ENCODE results near the gene COG7.
"Not testable (repeated sequence)": the region's sequence is repeated elsewhere in the genome, so short reads cannot be mapped to it uniquely, and the experiment has no call there.

Gene COG7

GRCh38 chr16:23394141-23394831, 58.7 kb downstream of the COG7 start:
- no peak overlapping the region for H2AK5ac ChIP-seq (ENCODE audit: low read length)
- peaks cover 33 to 41% of the 10 kb centered on the region in 2 experiments for H3K36me3 ChIP-seq (ENCODE audit: control insufficient read depth in 1 of 2, insufficient read depth in 2 of 2, low read length in 2 of 2)
- no peaks in the 10 kb centered on the region for H3K79me1 ChIP-seq (ENCODE audit: low read length)
- H3K79me2 ChIP-seq (ENCODE audit: control insufficient read depth, insufficient read depth, low read length, poor library complexity), result no peaks in the 10 kb centered on the region
- WGBS (ENCODE audit: extremely low coverage, insufficient coverage, insufficient read length), result no CpG with 5 or more reads among the region's 4 CpGs
- no peak overlapping the region for H2BK120ac ChIP-seq (ENCODE audit: insufficient read depth, low read length, poor library complexity)
- no peak overlapping the region for H3K14ac ChIP-seq (ENCODE audit: low read length)
- H3K4me2 ChIP-seq (ENCODE audit: low read length), result no peak overlapping the region
- no peaks in the 10 kb centered on the region for H3K4me1 ChIP-seq (ENCODE audit: control insufficient read depth in 1 of 2, insufficient read depth in 2 of 2, low read length in 2 of 2)
- H3K9ac ChIP-seq (ENCODE audit: low read length), result no peak overlapping the region
- no peak overlapping the region for H3K4ac ChIP-seq (ENCODE audit: low read depth, low read length)
- H4K8ac ChIP-seq (ENCODE audit: low read depth, low read length), result no peak overlapping the region
- H3K27ac ChIP-seq (ENCODE audit: low read depth, low read length), result no peak overlapping the region
- no peak overlapping the region for H3K18ac ChIP-seq (ENCODE audit: low read length)
- DNase-seq, result no peak
- H2AFZ ChIP-seq (ENCODE audit: insufficient read depth, low read length, poor library complexity), result no peak overlapping the region
- H3K4me3 ChIP-seq (ENCODE audit: low read depth, low read length), result no peak overlapping the region
- no peak overlapping the region for H2BK5ac ChIP-seq (ENCODE audit: low read depth, low read length, poor library complexity)
- H3K9me3 ChIP-seq (ENCODE audit: insufficient read depth, low read depth, low read length), result no peaks in the 10 kb centered on the region
- H3K23ac ChIP-seq (ENCODE audit: low read length), result no peak overlapping the region
- no peak overlapping the region for H4K91ac ChIP-seq (ENCODE audit: low read depth, low read length)
- no peaks in the 10 kb centered on the region for H3K27me3 ChIP-seq (ENCODE audit: insufficient read depth, low read length)
- H4K12ac ChIP-seq (ENCODE audit: low read depth, low read length), result no peak overlapping the region
- no peak overlapping the region for H2BK12ac ChIP-seq (ENCODE audit: low read length)

DNA sequence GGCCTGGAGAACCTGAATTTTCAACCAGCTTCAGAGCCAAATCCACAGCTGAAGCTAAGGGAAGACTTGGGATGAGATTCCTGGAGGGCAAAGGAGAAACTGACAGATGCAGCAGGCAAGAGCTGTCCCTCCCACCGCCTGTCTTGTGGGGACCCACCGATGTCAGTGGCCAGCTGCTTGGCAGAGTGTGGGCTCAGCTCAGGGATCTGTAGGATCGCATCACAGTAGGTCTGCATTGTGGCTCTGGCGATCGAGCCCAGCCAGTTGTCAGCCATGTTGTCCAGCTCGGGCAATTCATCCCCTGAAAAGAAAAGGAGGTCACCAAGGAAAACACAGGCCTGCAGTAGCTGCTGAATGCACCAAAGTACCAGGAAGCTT, 60.8 kb downstream of the COG7 start:
- Histone ChIP-seq H3K79me2 (ENCODE audit: control insufficient read depth, insufficient read depth, low read length, poor library complexity) (no peaks in the 10 kb centered on the region), H3K14ac (ENCODE audit: low read length) (no peak overlapping the region), H3K23ac (ENCODE audit: low read length) (no peak overlapping the region), H3K36me3 (ENCODE audit: control insufficient read depth in 1 of 2, insufficient read depth in 2 of 2, low read length in 2 of 2) (peaks cover 25 to 36% of the 10 kb centered on the region in 2 experiments), H2BK120ac (ENCODE audit: insufficient read depth, low read length, poor library complexity) (no peak overlapping the region), H3K79me1 (ENCODE audit: low read length) (no peaks in the 10 kb centered on the region), H3K4ac (ENCODE audit: low read depth, low read length) (no peak overlapping the region), H4K91ac (ENCODE audit: low read depth, low read length) (no peak overlapping the region), H4K8ac (ENCODE audit: low read depth, low read length) (no peak overlapping the region), H3K4me1 (ENCODE audit: control insufficient read depth in 1 of 2, insufficient read depth in 2 of 2, low read length in 2 of 2) (no peaks in the 10 kb centered on the region), H2AK5ac (ENCODE audit: low read length) (no peak overlapping the region), H3K4me3 (ENCODE audit: low read depth, low read length) (no peak overlapping the region), H3K27me3 (ENCODE audit: insufficient read depth, low read length) (no peaks in the 10 kb centered on the region), H3K27ac (ENCODE audit: low read depth, low read length) (no peak overlapping the region), H3K9me3 (ENCODE audit: insufficient read depth, low read depth, low read length) (no peaks in the 10 kb centered on the region), H2AFZ (ENCODE audit: insufficient read depth, low read length, poor library complexity) (no peak overlapping the region), H3K9ac (ENCODE audit: low read length) (no peak overlapping the region), H4K12ac (ENCODE audit: low read depth, low read length) (no peak overlapping the region), H3K4me2 (ENCODE audit: low read length) (no peak overlapping the region), H3K18ac (ENCODE audit: low read length) (no peak overlapping the region), H2BK5ac (ENCODE audit: low read depth, low read length, poor library complexity) (no peak overlapping the region), H2BK12ac (ENCODE audit: low read length) (no peak overlapping the region)
- WGBS (ENCODE audit: extremely low coverage, insufficient coverage, insufficient read length), result no CpG with 5 or more reads among the region's 6 CpGs
- DNase-seq, result no peak

DNA sequence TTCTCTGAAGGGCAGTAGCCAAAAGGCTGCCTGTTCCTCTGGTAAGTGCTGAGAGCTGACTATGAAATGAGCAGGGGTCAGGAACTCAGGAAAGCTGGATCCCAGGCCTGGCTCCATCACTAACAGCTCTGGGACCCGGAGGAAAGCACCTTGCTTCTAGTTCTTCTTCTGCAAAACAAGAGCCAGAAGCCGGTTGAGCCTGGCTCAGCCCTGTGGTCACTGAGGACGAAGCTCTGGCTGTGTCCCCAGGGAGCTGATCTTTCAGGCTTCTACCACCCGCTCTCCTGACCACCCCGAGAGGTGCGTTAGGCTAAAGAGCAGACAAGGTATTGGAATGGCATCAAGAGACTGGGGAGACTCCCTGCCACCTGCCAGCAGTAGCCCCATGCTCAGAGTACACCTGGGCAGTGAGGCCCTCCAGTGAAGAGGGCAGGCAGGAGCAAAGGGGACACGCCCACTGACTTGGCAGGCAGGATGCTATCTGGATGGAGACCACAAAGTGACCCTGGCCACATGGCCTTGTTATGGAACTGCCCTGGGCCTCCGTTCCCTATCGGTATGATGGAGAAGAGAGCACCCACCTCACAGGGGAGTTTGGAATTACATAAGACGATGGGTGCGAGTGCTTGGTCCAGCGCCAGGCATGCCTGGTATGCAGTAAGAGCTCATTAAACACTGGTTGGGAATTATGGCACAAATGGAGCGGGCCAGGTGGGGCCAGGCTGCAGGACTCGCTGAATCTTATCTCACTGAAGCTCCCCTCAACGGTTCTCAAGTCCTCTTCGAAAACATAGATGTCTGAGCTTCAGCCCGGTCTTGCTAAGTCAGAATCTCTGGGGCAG, 61.4 kb downstream of the COG7 start:
- Histone ChIP-seq H3K9me3 (ENCODE audit: insufficient read depth, low read depth, low read length) (no peaks in the 10 kb centered on the region), H3K4me1 (ENCODE audit: control insufficient read depth in 1 of 2, insufficient read depth in 2 of 2, low read length in 2 of 2) (no peaks in the 10 kb centered on the region), H3K79me1 (ENCODE audit: low read length) (no peaks in the 10 kb centered on the region), H3K18ac (ENCODE audit: low read length) (no peak overlapping the region), H4K8ac (ENCODE audit: low read depth, low read length) (no peak overlapping the region), H4K91ac (ENCODE audit: low read depth, low read length) (no peak overlapping the region), H2BK5ac (ENCODE audit: low read depth, low read length, poor library complexity) (no peak overlapping the region), H3K4ac (ENCODE audit: low read depth, low read length) (no peak overlapping the region), H3K4me2 (ENCODE audit: low read length) (no peak overlapping the region), H3K27ac (ENCODE audit: low read depth, low read length) (no peak overlapping the region), H3K79me2 (ENCODE audit: control insufficient read depth, insufficient read depth, low read length, poor library complexity) (no peaks in the 10 kb centered on the region), H3K23ac (ENCODE audit: low read length) (no peak overlapping the region), H2BK120ac (ENCODE audit: insufficient read depth, low read length, poor library complexity) (no peak overlapping the region), H2AK5ac (ENCODE audit: low read length) (no peak overlapping the region), H3K36me3 (ENCODE audit: control insufficient read depth in 1 of 2, insufficient read depth in 2 of 2, low read length in 2 of 2) (peaks cover 25 to 33% of the 10 kb centered on the region in 2 experiments), H3K27me3 (ENCODE audit: insufficient read depth, low read length) (no peaks in the 10 kb centered on the region), H2AFZ (ENCODE audit: insufficient read depth, low read length, poor library complexity) (no peak overlapping the region), H3K9ac (ENCODE audit: low read length) (no peak overlapping the region), H3K4me3 (ENCODE audit: low read depth, low read length) (no peak overlapping the region), H4K12ac (ENCODE audit: low read depth, low read length) (no peak overlapping the region), H3K14ac (ENCODE audit: low read length) (no peak overlapping the region), H2BK12ac (ENCODE audit: low read length) (no peak overlapping the region)
- no peak for DNase-seq
- no CpG with 5 or more reads among the region's 17 CpGs for WGBS (ENCODE audit: extremely low coverage, insufficient coverage, insufficient read length)

DNA sequence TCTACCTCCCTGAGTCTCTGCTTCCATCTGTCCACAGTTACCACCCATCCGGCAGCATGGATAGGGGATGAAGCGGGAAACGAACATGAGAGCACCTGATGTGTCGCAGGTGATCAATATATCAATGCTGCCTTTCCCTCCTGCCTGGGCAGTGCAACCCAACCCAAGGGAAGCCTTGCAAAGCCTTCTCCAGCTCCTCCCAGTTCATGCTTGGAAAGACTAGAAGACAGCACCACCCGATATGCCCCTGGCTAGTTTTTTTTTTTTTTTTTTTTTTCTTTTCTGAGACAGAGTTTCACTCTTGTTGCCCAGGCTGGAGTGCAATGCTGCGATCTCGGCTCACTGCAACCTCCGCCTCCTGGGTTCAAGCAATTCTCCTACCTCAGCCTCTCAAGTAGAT, 63.1 kb downstream of the COG7 start:
- H4K12ac ChIP-seq (ENCODE audit: low read depth, low read length); H3K4ac ChIP-seq (ENCODE audit: low read depth, low read length); H3K79me1 ChIP-seq (ENCODE audit: low read length); DNase-seq; H3K27ac ChIP-seq (ENCODE audit: low read depth, low read length); H3K4me3 ChIP-seq (ENCODE audit: low read depth, low read length); H2BK5ac ChIP-seq (ENCODE audit: low read depth, low read length, poor library complexity); H3K27me3 ChIP-seq (ENCODE audit: insufficient read depth, low read length); H4K91ac ChIP-seq (ENCODE audit: low read depth, low read length); H3K9me3 ChIP-seq (ENCODE audit: insufficient read depth, low read depth, low read length); H3K14ac ChIP-seq (ENCODE audit: low read length); H3K4me2 ChIP-seq (ENCODE audit: low read length); H2BK120ac ChIP-seq (ENCODE audit: insufficient read depth, low read length, poor library complexity); H2BK12ac ChIP-seq (ENCODE audit: low read length); H2AK5ac ChIP-seq (ENCODE audit: low read length); H3K79me2 ChIP-seq (ENCODE audit: control insufficient read depth, insufficient read depth, low read length, poor library complexity); H3K9ac ChIP-seq (ENCODE audit: low read length); H2AFZ ChIP-seq (ENCODE audit: insufficient read depth, low read length, poor library complexity); H3K4me1 ChIP-seq (ENCODE audit: control insufficient read depth in 1 of 2, insufficient read depth in 2 of 2, low read length in 2 of 2); H4K8ac ChIP-seq (ENCODE audit: low read depth, low read length); H3K18ac ChIP-seq (ENCODE audit: low read length); H3K23ac ChIP-seq (ENCODE audit: low read length): not testable (repeated sequence)
- WGBS (ENCODE audit: extremely low coverage, insufficient coverage, insufficient read length), result no CpG with 5 or more reads among the region's 8 CpGs
- H3K36me3 ChIP-seq (ENCODE audit: control insufficient read depth in 1 of 2, insufficient read depth in 2 of 2, low read length in 2 of 2), result peaks cover 22 to 29% of the 10 kb centered on the region in 2 experiments
